ENCODE data around the gene SPAG17.

SPAG17 gene

GRCh38 chr1:118159569-118159968 lies 25.5 kb downstream of the SPAG17 start:
- DNase-seq = no peak

DNA sequence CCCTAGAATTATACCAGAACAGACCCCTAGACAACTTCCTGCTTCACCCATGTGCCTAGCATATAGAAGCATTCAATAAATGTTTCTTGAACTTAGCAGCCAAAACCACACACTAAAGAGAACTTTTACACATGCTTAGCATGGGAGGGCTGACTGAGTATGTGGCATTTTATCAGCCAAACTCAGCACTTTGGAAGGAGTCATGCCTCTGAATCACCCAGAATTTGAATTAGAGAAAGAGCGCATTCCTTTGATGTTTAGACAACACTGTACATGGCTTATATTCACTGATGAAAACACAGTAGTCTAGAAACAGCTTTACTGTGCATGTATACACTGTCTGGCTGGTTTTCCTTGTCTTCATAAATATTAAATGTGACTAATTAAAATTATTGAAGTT lies 26.1 kb downstream of the SPAG17 start:
- no peak for DNase-seq

GRCh38 chr1:118157506-118157905 lies 27.5 kb downstream of the SPAG17 start:
- no peak for DNase-seq

GRCh38 chr1:118155106-118155505 lies 29.9 kb downstream of the SPAG17 start:
- DNase-seq = no peak

GRCh38 chr1:118154220-118154619 lies 30.8 kb downstream of the SPAG17 start:
- no peak for DNase-seq

- DNase-seq = peak; percentile 66
Observed at GRCh38 chr1:118151312-118151937, 33.6 kb downstream of the SPAG17 start.

GRCh38 chr1:118149799-118150198 lies 35.2 kb downstream of the SPAG17 start:
- no peak for DNase-seq

- no peak for DNase-seq
Observed at GRCh38 chr1:118148034-118148433, 37.0 kb downstream of the SPAG17 start.

DNA sequence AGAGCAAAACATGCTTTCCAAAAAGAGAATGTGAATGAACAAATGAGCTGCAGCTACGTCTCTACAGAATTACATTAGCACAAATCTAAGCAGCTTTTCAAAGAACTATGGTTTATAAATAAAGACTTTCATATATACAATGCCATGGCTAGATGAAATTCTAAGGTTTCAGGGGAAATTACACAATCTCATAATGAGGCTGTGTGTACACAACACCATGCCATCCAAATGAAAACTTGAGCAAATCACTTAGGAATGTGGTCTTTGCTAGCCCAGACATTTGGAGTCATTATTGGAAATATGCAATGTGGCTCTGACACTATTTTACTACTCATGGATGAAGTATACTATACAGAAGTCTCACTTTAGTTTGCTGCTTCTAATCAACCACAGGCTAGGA lies 37.5 kb downstream of the SPAG17 start:
- DNase-seq = no peak

GRCh38 chr1:118145721-118146120 lies 39.3 kb downstream of the SPAG17 start:
- no peak for DNase-seq

- no peak for DNase-seq
Observed at GRCh38 chr1:118144684-118145083, 40.3 kb downstream of the SPAG17 start.

GRCh38 chr1:118143831-118144230 lies 41.2 kb downstream of the SPAG17 start:
- DNase-seq = no peak

- no peak for DNase-seq
Observed at GRCh38 chr1:118143121-118143520, 41.9 kb downstream of the SPAG17 start.

DNA sequence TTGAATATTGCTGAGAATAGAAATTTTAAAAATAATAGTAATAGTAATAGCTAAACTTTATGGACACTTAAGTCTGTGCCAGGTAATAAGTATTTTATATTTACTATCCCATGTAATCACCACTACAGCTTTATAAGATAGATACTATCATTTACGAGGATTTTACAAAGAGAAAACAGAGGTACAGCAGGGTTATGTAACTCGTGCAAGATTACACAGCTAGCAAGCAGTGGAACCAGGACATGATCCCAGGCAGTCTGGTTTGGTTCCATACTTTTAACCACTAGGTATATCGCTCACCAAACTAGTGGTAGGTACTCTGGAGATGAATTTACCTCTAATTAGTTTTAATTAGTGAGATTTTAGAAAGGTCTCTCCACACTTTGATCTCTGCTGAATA lies 42.5 kb downstream of the SPAG17 start:
- DNase-seq = no peak

DNA sequence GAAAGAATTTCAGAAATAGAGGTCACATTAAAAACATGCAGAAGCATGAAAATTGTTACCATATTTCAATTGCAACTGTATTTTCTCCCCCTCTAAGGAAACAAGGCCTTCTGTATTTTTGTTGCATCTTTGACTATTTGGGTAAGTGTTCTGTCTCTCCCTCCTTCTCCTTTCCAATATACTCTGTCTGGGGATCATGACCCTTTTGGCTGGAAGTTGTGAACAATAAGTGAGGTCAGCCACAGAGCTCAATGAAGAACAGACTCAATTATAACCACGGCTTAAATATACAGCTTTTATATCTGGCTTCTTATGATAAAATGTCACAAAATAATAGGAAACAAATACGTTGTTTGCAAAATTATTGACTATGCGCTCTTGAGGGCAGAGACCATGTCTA lies 47.1 kb downstream of the SPAG17 start:
- DNase-seq = no peak

DNA sequence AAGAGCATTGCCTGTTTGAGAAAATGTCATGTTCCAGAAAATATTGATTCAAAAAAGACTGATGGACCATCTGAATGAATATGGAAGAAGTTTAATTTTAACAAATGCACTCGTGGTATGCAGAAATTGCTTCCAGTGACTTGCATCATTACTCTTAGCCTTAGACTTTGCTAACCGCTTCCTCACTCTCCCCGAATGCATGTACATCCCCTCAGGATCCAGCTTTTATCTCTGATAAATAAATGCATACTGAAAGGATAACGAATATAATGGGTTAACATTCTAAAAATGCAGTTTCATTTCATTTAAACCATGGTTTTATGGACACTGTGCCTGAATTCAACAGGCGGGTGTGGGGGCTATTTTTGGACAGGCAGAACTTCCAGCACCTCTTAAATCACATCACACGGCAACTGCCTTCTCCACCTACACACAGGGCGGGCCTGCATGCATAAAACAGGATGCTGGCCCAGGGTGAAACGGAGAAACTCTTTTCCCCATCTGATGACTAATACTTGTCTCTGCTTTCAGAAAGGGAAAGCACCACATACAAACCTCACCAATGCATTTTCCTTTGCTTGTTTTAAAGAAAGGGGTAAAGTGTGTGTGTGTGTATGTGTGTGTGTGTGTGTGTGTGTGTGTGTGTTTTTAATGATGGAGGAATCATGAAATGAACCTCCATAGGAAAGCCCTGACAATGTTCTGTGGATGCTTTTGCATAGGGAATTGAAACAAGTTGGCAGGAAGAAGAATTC lies 48.7 kb downstream of the SPAG17 start:
- DNase-seq = no peak

DNA sequence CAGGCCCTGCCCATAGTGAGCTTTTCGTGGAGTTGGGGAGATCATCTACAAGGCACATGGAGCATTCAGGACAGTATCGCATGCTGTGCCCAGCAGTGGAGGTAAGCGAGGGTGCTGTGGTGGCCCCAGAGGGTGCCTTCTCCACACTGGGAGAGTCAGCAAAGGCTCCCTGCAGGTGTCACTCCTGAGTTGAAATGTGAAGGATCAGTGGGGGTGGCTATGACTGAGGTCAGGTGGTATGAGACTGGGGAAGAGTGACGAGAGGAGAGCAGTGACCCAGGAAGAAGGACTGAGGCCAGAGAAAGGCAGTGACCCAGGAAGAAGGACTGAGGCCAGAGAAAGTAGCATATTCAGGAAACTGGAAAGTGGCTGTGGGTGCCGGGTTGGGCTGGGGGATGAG lies 53.0 kb downstream of the SPAG17 start:
- no peak for DNase-seq

DNA sequence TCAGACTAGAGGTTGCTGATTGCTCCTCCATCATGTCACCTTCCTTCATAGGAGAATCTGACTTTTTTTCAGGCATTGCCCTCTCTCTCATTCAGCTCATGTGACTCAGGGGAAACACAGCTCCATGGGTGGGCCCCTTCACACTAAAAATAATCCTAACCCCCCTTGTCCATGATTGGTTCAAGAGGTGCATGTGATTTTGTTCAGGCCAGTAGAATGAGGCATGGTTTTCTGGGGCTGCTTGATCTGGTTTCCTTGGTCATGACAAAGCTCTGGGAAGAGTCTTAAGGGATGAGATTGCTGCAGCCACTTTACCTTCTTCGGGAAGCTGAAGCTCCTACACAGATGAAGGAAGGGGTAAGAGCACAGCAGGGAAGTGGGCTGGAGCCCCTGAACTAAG lies 56.3 kb downstream of the SPAG17 start:
- DNase-seq = no peak

DNA sequence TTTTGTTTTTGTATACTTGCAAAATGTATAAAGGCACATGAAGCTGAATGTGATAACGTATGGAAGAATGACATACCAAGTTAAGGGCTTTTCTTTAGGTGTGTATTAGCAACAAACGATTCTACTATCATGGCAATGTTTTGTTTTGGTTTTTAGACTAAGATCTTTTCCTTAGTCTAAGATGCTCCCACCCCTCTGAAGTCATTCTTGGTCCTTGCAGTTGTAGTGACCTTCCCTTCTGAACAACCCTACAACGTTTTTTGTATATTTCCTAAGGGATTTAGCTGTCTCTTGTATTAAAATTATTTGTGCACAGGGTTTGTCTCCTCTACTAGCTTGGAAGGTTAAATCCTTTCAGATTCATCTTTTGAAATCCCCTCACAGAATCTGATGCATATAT lies 61.0 kb downstream of the SPAG17 start:
- no peak for DNase-seq

DNA sequence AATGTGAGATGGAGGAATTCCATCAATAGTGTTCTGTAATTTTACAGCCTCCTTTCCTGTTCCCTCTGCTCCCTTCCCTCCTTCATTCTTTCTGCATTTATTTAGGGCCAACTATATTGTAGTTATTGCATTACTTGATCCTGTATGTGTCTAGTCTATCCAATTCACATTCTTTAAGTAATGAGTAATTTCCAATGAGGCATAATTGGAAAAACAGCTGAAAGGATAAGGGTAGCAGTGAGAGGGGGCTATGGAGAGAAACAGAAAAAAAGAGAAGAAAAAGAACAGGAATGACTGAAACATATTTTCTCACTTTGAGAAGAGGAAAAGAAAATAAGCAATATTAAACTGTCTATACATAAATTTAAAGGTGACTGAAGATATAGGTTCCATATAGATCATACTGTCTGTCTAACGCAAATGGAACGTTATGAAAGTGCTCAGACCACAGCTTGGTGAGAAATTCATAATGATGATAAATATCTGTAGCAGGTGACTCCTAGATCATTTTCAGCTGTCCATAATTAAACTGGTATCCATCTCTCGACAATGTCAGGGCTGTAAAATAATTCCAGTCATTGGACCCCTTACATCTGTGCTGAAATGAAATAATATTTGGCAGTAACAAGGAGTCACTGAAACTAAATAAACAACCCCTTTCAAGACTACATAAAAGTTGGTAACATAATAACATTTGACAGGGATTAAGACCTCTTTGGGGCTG lies 61.8 kb downstream of the SPAG17 start:
- DNase-seq = no peak

- no peak for DNase-seq
Observed at GRCh38 chr1:118122234-118123004, 62.6 kb downstream of the SPAG17 start.

DNA sequence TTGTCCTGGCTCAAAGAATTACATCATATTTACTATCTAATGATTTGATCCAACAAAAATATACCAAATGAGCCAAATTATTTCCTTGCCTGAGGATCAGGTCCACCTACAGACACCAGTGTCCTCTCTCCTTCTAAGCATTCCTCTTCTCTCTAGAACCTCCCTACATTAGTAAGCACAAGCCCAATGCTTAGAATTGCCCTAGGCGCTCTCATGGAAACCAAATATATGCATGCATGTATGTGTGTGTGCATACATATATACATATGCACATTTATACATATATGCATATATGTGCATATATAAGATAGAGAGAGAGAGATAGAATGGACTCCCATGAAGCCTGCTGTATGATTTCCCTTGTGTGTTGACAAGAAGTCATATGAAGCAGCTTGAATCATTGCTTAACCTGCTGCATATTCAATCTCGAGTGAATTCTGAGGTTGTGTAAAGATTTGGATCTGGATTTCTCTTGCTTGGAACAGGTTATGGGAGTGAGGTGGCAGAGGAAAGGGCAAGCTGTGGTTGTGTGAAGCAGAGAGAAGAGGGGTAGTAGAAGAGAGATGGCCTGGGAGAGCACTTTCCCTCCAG lies 66.1 kb downstream of the SPAG17 start:
- DNase-seq = no peak

DNA sequence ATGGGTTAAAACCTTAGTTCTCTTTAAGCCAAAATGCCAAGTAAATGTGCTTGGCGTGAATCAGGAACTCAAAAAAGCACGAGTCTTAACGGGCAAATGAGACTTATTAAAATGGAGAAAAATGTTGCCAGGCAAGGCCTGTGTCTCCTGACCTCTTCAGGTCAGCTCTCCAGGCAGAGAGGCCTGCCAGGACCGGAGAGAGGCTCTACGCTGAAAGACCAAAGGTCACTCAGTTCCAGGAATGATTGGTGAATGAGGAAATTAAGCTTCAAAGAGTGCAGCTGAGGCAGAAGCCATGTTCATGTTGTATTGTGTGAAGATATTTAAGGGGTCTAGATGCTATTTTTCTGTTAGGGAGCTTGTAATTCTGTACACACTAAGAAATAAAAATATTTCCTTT lies 66.6 kb downstream of the SPAG17 start:
- DNase-seq = no peak

All from islet precursor cell (in vitro differentiated cells).